Heart right ventricle (tissue), 16 donors: Measurements from ENCODE around the gene ODAD4. TPM values are rescaled to one million over a fixed set of nuclear protein-coding genes. Genes with fewer than 3 reads are reported as not detected.
A peak's percentile ranks its signal among the peaks of the same experiment; 100 is the strongest.
"Not testable (repeated sequence)": the region's sequence is repeated elsewhere in the genome, so short reads cannot be mapped to it uniquely, and the experiment has no call there.

ENCODE experiments used
- ATAC-seq, 8 donors: fragments of 200-7000 bp; cut with Tn5 transposase; one replicate each; pipeline ENCODE4 v1.9.1; 2020; ENCODE audit warnings: mild to moderate bottlenecking in 8 of 8, moderate library complexity in 8 of 8, moderate number of reproducible peaks in 1 of 8
- DNase-seq, 2 donors: peaks; one replicate each; pipeline ENCODE4 v3.0.0-alpha.2; 2020
- H3K27ac ChIP-seq, 10 donors: fragments of 200-600 bp; sonication (generic) in 2 of 10; one replicate each; pipeline versions ENCODE4 v1.5.0 to v1.8.0; 2020 to 2022; ENCODE audit warnings: mild to moderate bottlenecking in 3 of 10
- H3K27me3 ChIP-seq, 7 donors: fragments of 200-600 bp; one replicate each; pipeline ENCODE4 v1.8.0; 2021 to 2022; ENCODE audit warnings: mild to moderate bottlenecking in 2 of 7
- H3K36me3 ChIP-seq, 9 donors: fragments of 200-600 bp; sonication (generic) in 1 of 9; one replicate each; pipeline versions ENCODE4 v1.5.0 to v1.8.0; 2020 to 2022; ENCODE audit warnings: mild to moderate bottlenecking in 2 of 9
- H3K4me1 ChIP-seq, 9 donors: fragments of 200-600 bp; sonication (generic) in 1 of 9; one replicate each; pipeline versions ENCODE4 v1.5.0 to v1.8.0; 2020 to 2022; ENCODE audit warnings: mild to moderate bottlenecking in 4 of 9
- H3K4me3 ChIP-seq, 10 donors: fragments of 200-600 bp; sonication (generic) in 2 of 10; one replicate each; pipeline versions ENCODE4 v1.5.0 to v1.8.0; 2020 to 2022; ENCODE audit warnings: mild to moderate bottlenecking in 7 of 10, moderate library complexity in 2 of 10
- H3K9me3 ChIP-seq, 11 donors: fragments of 200-600 bp in 10 of 11; sonication (generic) in 2 of 11; one replicate each; pipeline versions ENCODE4 v1.5.0 to v1.8.0; 2013 to 2022; ENCODE audit warnings: mild to moderate bottlenecking in 2 of 11, control low read depth in 1 of 11, moderate library complexity in 1 of 11
- CTCF ChIP-seq, 9 donors: fragments of 200-600 bp; sonication (generic) in 2 of 9; IDR thresholded peaks; one replicate each; pipeline versions ENCODE4 v1.5.0 to v1.8.0; 2021 to 2022; ENCODE audit warnings: antibody characterized with exemption in 9 of 9, mild to moderate bottlenecking in 5 of 9, moderate library complexity in 1 of 9
- WGBS, 2 donors: extraction: QIAGEN DNeasy Blood & Tissue Kit; methylation state at CpG; one replicate each; pipeline ENCODE4 v1.1.7; 2013; ENCODE audit warnings: inconsistent platforms in 1 of 2; 5-methylcytosine and 5-hydroxymethylcytosine counted together
- intact Hi-C, 10 donors: fragments of 100-400 bp; cut with DNase I; formaldehyde crosslinking; loops; one replicate each; pipeline versions ENCODE4 v1.11.1 to v1.14.2; 2022
- polyA plus RNA-seq, 2 donors: library from polyadenylated mRNA; stranded (reverse); fragments of 200-250 nt; gene quantifications; one replicate each; pipeline ENCODE4 v1.2.3, GENCODE V29; 2013
- total RNA-seq, 10 donors: library from RNA; stranded (reverse); fragmentation: NEBNext Ultra II Directional in 3 of 10; extraction: Animal tissue kit (Norgen Biotek cat#: 25700) in 3 of 10; gene quantifications; one replicate each; pipeline versions ENCODE4 v1.2.1 to v1.2.4, GENCODE V29; 2021 to 2023
- donor health status: Arrhythmogenic right ventricular cardiomyopathy.
- donor health status: ischemic (EF 13 %, LVEDD 7.1; RV severe dilation, severe dysfunction).
- donor health status: healthy with polysubstance abuse.
- donor health status: DM: no; HTN: yes; CAD: no.
- donor health status: DM: no; HTN: no; CAD: no.
- donor health status: ischemic (EF 25% LVEDD 6.9; RV normal size, moderate dysfunction).
- donor health status: ischemic (EF 25% LVEDD 5.7; RV mildly dilated, moderate dysfunction).
- donor health status: healthy.
- donor health status: DM: yes; HTN: yes; CAD: no.
- donor health status: Ischemic cardiomyopathy.
- donor health status: ischemic (EF 35%, LVEDD 5.7; RV mildly dilated, moderate dysfunction).
- donor health status: nonischemic (EF 11% LVEDD 7.7; RV severe dilation, severe dysfunction).
- donor health status: DM: yes; HTN: yes; CAD: no.
- donor health status: PGD.
- donor health status: ischemic (EF 29% LVEDD 5.4; RV normal size, mild dysfunction).
- donor health status: nonischemic (EF 23%, LVEDD 6.1; RV moderate dilation, normal function).

The ODAD4 gene
- total and polyA plus RNA-seq, 12 donors = 0.23 to 1.6 (median 0.69) TPM

- no peak for DNase-seq
- no peak for TF ChIP-seq CTCF (IDR thresholded peaks at IDR 0.05)
- Histone ChIP-seq H3K9me3 (no peaks in the 10 kb centered on the region), H3K4me3 (no peak overlapping the region), H3K4me1 (peaks cover 0 to 72% (median 48%) of the 10 kb centered on the region in 9 donors), H3K36me3 (peaks cover 0 to 62% (median 20%) of the 10 kb centered on the region in 9 donors), H3K27ac (peak overlapping the region in 1 of 10 donors; percentile 11), H3K27me3 (no peaks in the 10 kb centered on the region)
- 90 to 92% methylated on average over 7 of the region's 7 CpGs for WGBS, 2 donors
- ATAC-seq = no peak
- intact Hi-C loops = loop anchor here in 1 of 10 donors (5.0 kb wide), 1 partner anchor 35 kb away; the partner anchor contains the start of gene CNP
Measured at GRCh38 chr17:42002175-42002791, 71.9 kb downstream of the ODAD4 start.

- peaks cover 0 to 78% (median 52%) of the 10 kb centered on the region in 9 donors for H3K4me1 ChIP-seq
- intact Hi-C loops = loop anchor here in 1 of 10 donors (5.0 kb wide), 1 partner anchor 36 kb away; the partner anchor contains the start of gene CNP
- peaks cover 0 to 57% (median 15%) of the 10 kb centered on the region in 9 donors for H3K36me3 ChIP-seq
Measured at GRCh38 chr17:42002792-42003301, 72.4 kb downstream of the ODAD4 start.

GRCh38 chr17:42005166-42005565 is 74.7 kb downstream of the ODAD4 start:
- no peak for DNase-seq
- no peak for TF ChIP-seq CTCF (IDR thresholded peaks at IDR 0.05)
- intact Hi-C loops = no loop called here
- no peaks in the 10 kb centered on the region for H3K9me3 ChIP-seq
- H3K4me3 ChIP-seq = no peak overlapping the region
- H3K27me3 ChIP-seq = no peaks in the 10 kb centered on the region
- H3K36me3 ChIP-seq = peaks cover 0 to 44% (median 3%) of the 10 kb centered on the region in 9 donors
- H3K27ac ChIP-seq = no peak overlapping the region
- peaks cover 0 to 93% (median 67%) of the 10 kb centered on the region in 9 donors for H3K4me1 ChIP-seq
- 87 to 90% methylated on average over 1 of the region's 1 CpG for WGBS, 2 donors
- ATAC-seq = no peak

More at GRCh38 chr17:42002792-42003301, 72.4 kb downstream of the ODAD4 start:
- no peak for TF ChIP-seq CTCF (IDR thresholded peaks at IDR 0.05)
- Histone ChIP-seq H3K27me3 (no peaks in the 10 kb centered on the region), H3K27ac (peak overlapping the region in 1 of 10 donors; percentile 11), H3K4me3 (no peak overlapping the region), H3K9me3 (no peaks in the 10 kb centered on the region)
- 85 to 86% methylated on average over 3 of the region's 3 CpGs for WGBS, 2 donors
- ATAC-seq (no peak), DNase-seq (no peak)

GRCh38 chr17:42009170-42009569 is 78.8 kb downstream of the ODAD4 start:
- DNase-seq (no peak), ATAC-seq (peak in 4 of 8 donors; percentile 21 to 45 (median 43))
- intact Hi-C loops = no loop called here
- no peaks in the 10 kb centered on the region for H3K27me3 ChIP-seq
- no peaks in the 10 kb centered on the region for H3K9me3 ChIP-seq
- peaks cover 0 to 98% (median 92%) of the 10 kb centered on the region in 9 donors for H3K4me1 ChIP-seq
- H3K4me3 ChIP-seq = no peak overlapping the region
- peak overlapping the region in 5 of 10 donors; percentile 3 to 76 (median 31) for H3K27ac ChIP-seq
- 73 to 75% methylated on average over 4 of the region's 4 CpGs for WGBS, 2 donors
- H3K36me3 ChIP-seq = peaks cover 0 to 12% (median 0%) of the 10 kb centered on the region in 9 donors
- TF ChIP-seq CTCF (IDR thresholded peaks at IDR 0.05) = peak in 3 of 9 donors; percentile 19 to 26 (median 22)

GRCh38 chr17:42010266-42010680 is 79.9 kb downstream of the ODAD4 start:
- H3K4me3 ChIP-seq, DNase-seq, H3K27me3 ChIP-seq, H3K9me3 ChIP-seq: not testable (repeated sequence)
- WGBS, 2 donors = 53 to 64% methylated on average over 9 of the region's 9 CpGs
- peaks cover 0 to 98% (median 93%) of the 10 kb centered on the region in 9 donors for H3K4me1 ChIP-seq
- H3K36me3 ChIP-seq = peaks cover 0 to 15% (median 0%) of the 10 kb centered on the region in 9 donors
- H3K27ac ChIP-seq = peak overlapping the region in 4 of 10 donors; percentile 7 to 57 (median 34)
- ATAC-seq = peak in 1 of 8 donors; percentile 60
- intact Hi-C loops = loop anchor here in 1 of 10 donors (5.0 kb wide), 1 partner anchor 43 kb away; the partner anchor contains the start of gene CNP
